GM21529 (cell line): ENCODE results near the gene ANKRD18B.
"Not testable (repeated sequence)": the region's sequence is repeated elsewhere in the genome, so short reads cannot be mapped to it uniquely, and the experiment has no call there.

Experiments
- ATAC-seq: cut with Tn5 transposase; IDR thresholded peaks from one replicate; pipeline ENCODE4 v1.9.1; 2021; ENCODE audit not compliant: unreplicated experiment

The ANKRD18B gene

GRCh38 chr9:33604936-33605335 is 80.9 kb downstream of the ANKRD18B start:
- ATAC-seq = not testable (repeated sequence)

DNA sequence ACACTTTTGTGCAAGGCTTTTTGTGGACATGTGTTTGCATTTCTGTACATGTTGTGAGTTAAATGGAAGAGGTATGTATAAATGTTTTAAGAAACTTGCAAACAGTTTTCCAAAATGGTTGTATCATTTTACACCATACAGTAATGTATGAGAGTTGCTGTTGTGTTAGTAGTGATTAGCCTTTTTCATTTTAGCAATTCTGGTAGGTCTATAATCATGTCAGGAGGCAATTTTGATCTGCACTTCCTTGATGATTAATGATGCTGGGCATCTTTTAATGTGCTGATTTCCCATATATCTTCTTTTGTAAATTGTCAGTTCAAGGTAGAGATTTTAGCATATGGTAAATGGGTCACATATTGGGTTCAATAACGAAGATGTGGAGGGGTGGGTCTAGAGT is 87.3 kb downstream of the ANKRD18B start:
- no peak for ATAC-seq

GRCh38 chr9:33612410-33612809 is 88.4 kb downstream of the ANKRD18B start:
- not testable (repeated sequence) for ATAC-seq

DNA sequence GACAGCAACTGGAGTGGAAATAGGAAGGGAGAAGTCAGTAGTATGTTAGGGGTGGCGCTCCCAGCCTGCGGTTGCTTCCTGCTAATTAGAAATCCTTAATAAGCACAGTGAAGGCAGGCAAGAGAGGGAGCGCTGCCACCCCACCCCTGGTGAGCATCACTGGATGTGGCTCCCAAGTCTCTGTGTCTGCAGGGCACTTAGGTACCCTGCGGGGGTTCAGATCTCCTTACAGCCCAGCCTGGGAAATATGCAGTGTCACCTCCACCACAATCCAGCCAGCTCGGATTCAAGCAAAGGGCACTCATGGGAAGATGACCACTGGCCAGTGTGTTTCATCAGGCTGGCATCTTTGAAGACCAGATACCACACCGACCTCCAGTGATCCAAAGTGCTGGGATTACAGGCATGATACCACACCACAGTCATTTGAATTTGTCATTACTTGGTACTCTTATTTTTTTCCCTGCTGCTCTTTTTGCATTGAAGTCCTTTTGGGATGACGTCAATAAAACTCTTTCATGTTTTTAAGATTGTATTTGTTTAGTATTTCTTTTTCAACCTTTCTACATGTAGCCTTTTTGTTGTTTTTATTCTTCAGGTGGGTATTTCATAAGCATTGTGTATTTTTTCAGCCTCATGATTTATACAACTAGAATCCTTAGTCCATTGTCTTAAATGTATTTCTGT is 90.1 kb downstream of the ANKRD18B start:
- ATAC-seq = no peak

DNA sequence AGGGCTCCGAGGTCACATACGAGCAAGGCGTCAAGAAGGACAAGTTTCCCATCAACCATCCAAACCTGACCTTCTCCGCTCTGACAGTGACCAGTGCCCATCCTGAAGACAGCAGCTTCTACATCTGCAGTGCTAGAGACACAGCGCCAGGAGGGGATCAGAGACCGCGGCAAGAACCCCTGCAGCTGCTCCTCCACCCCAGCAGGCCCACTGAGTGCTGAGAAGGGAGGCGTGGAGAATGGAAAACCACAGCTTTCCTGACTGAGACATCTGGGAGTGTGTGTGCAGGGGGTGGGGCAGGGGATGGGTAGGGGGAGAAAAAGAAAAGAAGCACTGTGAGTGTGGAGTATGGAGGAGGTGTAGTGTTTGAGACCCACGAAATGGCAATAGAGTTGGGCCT is 94.3 kb downstream of the ANKRD18B start:
- not testable (repeated sequence) for ATAC-seq

GRCh38 chr9:33619666-33620404 is 95.8 kb downstream of the ANKRD18B start:
- no peak for ATAC-seq

GRCh38 chr9:33620738-33621439 is 96.8 kb downstream of the ANKRD18B start:
- ATAC-seq = no peak
